Panc1 (cell line): ENCODE data around the gene LRRC26.

Experiments used
- CTCF ChIP-seq: fragments of 450-650 bp; IDR thresholded peaks from 2 replicates; pipeline ENCODE4 v1.5.1; 2017; ENCODE audit warnings: mild to moderate bottlenecking
- POLR2AphosphoS5 ChIP-seq: IDR thresholded peaks from 2 replicates; pipeline ENCODE4 v1.6.1; 2012; ENCODE audit warnings: mild to moderate bottlenecking, low read depth, low read length, moderate library complexity
- SIN3A ChIP-seq: IDR thresholded peaks from 2 replicates; pipeline ENCODE4 v1.6.1; 2012; ENCODE audit warnings: low read depth, mild to moderate bottlenecking, low read length, moderate library complexity, borderline replicate concordance; ENCODE audit not compliant: insufficient read depth

GRCh38 chr9:137190315-137190856, 20.5 kb upstream of the LRRC26 start:
- peak; percentile 52; the same call in 1 of the 2 replicates for TF ChIP-seq CTCF
- TF ChIP-seq POLR2AphosphoS5: no peak
- TF ChIP-seq SIN3A: no peak
